Measurements from ENCODE around the gene NALCN. TPM values are rescaled to one million over a fixed set of nuclear protein-coding genes. Genes with fewer than 3 reads are reported as not detected.

The NALCN gene
- total and polyA plus RNA-seq, 2 experiments from 2014 or later: 0.50 to 0.87 TPM

DNA sequence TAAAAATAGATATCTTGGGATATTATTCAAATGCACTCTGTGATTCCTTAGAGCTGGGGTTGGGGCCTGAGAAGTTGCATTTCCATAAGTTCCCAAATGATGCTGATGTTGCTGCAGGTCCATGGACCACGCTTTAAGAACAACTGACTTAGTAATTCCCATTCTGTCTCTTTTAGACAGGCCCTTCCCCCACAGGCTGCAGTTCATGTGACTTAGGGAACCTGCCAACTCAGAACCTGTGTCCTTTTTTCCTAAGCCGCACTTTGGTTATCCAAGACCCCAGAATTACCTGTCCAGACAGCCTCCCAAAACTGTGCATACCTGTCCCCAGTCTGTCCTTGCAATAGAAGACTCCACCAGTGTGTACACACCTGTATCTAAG lies 34.4 kb upstream of the NALCN start:
- no peaks in the 10 kb centered on the region for H3K9me3 Mint-ChIP-seq
- DNase-seq (ENCODE audit: low spot score) (no peak), ATAC-seq (no peak)

More for the DNA sequence above, 34.4 kb upstream of the NALCN start:
- Histone ChIP-seq H3F3A (replicated peaks; ENCODE audit: low read depth) (no peaks in the 10 kb centered on the region), H3K27ac (ENCODE audit: low read depth) (no peak overlapping the region), H3K4me1 (ENCODE audit: insufficient read depth) (peaks cover 15% of the 10 kb centered on the region), H2AFZ (no peak overlapping the region), H4K20me1 (replicated peaks; ENCODE audit: insufficient read depth) (no peaks in the 10 kb centered on the region), H3K36me3 (ENCODE audit: insufficient read depth) (no peaks in the 10 kb centered on the region), H3K9me2 (ENCODE audit: insufficient read depth) (no peaks in the 10 kb centered on the region), H3K4me2 (no peak overlapping the region), H3K27me3 (ENCODE audit: insufficient read depth) (no peaks in the 10 kb centered on the region), H3K79me2 (replicated peaks; ENCODE audit: insufficient read depth) (no peaks in the 10 kb centered on the region), H3K4me3 (no peak overlapping the region)
- no peaks in the 10 kb centered on the region for H3K36me3 Mint-ChIP-seq (ENCODE audit: low read depth)
- H3K27ac Mint-ChIP-seq: no peak overlapping the region; the same call in 1 of the 2 replicates
- H3K27me3 Mint-ChIP-seq (ENCODE audit: insufficient read depth, low read depth, poor library complexity): peaks cover 3% of the 10 kb centered on the region
- H3K4me1 Mint-ChIP-seq: peaks cover 20% of the 10 kb centered on the region
- no peak for TF ChIP-seq NANOG (IDR thresholded peaks at IDR 0.05; ENCODE audit: borderline replicate concordance)
- no peak for TF ChIP-seq EZH2 (IDR thresholded peaks at IDR 0.05; ENCODE audit: low read depth, unreplicated experiment)
- TF ChIP-seq, protein P1, sequence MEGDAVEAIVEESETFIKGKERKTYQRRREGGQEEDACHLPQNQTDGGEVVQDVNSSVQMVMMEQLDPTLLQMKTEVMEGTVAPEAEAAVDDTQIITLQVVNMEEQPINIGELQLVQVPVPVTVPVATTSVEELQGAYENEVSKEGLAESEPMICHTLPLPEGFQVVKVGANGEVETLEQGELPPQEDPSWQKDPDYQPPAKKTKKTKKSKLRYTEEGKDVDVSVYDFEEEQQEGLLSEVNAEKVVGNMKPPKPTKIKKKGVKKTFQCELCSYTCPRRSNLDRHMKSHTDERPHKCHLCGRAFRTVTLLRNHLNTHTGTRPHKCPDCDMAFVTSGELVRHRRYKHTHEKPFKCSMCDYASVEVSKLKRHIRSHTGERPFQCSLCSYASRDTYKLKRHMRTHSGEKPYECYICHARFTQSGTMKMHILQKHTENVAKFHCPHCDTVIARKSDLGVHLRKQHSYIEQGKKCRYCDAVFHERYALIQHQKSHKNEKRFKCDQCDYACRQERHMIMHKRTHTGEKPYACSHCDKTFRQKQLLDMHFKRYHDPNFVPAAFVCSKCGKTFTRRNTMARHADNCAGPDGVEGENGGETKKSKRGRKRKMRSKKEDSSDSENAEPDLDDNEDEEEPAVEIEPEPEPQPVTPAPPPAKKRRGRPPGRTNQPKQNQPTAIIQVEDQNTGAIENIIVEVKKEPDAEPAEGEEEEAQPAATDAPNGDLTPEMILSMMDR (conservative IDR thresholded peaks at IDR 0.05; ENCODE audit: low read depth in 2 of 2): no peak
- no peak for TF ChIP-seq CREB1 (CRISPR knock-in tag; IDR thresholded peaks at IDR 0.05; ENCODE audit: low read depth)
- TF ChIP-seq, protein P2, sequence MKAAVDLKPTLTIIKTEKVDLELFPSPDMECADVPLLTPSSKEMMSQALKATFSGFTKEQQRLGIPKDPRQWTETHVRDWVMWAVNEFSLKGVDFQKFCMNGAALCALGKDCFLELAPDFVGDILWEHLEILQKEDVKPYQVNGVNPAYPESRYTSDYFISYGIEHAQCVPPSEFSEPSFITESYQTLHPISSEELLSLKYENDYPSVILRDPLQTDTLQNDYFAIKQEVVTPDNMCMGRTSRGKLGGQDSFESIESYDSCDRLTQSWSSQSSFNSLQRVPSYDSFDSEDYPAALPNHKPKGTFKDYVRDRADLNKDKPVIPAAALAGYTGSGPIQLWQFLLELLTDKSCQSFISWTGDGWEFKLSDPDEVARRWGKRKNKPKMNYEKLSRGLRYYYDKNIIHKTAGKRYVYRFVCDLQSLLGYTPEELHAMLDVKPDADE (IDR thresholded peaks at IDR 0.05): no peak
- TF ChIP-seq ZNF114 (CRISPR knock-in tag; IDR thresholded peaks at IDR 0.05): no peak
- TF ChIP-seq JUNB (IDR thresholded peaks at IDR 0.05; ENCODE audit: unreplicated experiment): no peak
- no peak for TF ChIP-seq POLR2AphosphoS5 (IDR thresholded peaks at IDR 0.05; ENCODE audit: low read depth)
- TF ChIP-seq STAT1 (IDR thresholded peaks at IDR 0.05; ENCODE audit: unreplicated experiment): no peak
- TF ChIP-seq EZH2phosphoT487 (IDR thresholded peaks at IDR 0.05; ENCODE audit: unreplicated experiment): no peak
- TF ChIP-seq, protein P3, sequence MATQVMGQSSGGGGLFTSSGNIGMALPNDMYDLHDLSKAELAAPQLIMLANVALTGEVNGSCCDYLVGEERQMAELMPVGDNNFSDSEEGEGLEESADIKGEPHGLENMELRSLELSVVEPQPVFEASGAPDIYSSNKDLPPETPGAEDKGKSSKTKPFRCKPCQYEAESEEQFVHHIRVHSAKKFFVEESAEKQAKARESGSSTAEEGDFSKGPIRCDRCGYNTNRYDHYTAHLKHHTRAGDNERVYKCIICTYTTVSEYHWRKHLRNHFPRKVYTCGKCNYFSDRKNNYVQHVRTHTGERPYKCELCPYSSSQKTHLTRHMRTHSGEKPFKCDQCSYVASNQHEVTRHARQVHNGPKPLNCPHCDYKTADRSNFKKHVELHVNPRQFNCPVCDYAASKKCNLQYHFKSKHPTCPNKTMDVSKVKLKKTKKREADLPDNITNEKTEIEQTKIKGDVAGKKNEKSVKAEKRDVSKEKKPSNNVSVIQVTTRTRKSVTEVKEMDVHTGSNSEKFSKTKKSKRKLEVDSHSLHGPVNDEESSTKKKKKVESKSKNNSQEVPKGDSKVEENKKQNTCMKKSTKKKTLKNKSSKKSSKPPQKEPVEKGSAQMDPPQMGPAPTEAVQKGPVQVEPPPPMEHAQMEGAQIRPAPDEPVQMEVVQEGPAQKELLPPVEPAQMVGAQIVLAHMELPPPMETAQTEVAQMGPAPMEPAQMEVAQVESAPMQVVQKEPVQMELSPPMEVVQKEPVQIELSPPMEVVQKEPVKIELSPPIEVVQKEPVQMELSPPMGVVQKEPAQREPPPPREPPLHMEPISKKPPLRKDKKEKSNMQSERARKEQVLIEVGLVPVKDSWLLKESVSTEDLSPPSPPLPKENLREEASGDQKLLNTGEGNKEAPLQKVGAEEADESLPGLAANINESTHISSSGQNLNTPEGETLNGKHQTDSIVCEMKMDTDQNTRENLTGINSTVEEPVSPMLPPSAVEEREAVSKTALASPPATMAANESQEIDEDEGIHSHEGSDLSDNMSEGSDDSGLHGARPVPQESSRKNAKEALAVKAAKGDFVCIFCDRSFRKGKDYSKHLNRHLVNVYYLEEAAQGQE (IDR thresholded peaks at IDR 0.05; ENCODE audit: unreplicated experiment): no peak
- TF ChIP-seq ZNF331 (CRISPR knock-in tag; IDR thresholded peaks at IDR 0.05; ENCODE audit: low read depth): no peak
- TF ChIP-seq, protein P4, sequence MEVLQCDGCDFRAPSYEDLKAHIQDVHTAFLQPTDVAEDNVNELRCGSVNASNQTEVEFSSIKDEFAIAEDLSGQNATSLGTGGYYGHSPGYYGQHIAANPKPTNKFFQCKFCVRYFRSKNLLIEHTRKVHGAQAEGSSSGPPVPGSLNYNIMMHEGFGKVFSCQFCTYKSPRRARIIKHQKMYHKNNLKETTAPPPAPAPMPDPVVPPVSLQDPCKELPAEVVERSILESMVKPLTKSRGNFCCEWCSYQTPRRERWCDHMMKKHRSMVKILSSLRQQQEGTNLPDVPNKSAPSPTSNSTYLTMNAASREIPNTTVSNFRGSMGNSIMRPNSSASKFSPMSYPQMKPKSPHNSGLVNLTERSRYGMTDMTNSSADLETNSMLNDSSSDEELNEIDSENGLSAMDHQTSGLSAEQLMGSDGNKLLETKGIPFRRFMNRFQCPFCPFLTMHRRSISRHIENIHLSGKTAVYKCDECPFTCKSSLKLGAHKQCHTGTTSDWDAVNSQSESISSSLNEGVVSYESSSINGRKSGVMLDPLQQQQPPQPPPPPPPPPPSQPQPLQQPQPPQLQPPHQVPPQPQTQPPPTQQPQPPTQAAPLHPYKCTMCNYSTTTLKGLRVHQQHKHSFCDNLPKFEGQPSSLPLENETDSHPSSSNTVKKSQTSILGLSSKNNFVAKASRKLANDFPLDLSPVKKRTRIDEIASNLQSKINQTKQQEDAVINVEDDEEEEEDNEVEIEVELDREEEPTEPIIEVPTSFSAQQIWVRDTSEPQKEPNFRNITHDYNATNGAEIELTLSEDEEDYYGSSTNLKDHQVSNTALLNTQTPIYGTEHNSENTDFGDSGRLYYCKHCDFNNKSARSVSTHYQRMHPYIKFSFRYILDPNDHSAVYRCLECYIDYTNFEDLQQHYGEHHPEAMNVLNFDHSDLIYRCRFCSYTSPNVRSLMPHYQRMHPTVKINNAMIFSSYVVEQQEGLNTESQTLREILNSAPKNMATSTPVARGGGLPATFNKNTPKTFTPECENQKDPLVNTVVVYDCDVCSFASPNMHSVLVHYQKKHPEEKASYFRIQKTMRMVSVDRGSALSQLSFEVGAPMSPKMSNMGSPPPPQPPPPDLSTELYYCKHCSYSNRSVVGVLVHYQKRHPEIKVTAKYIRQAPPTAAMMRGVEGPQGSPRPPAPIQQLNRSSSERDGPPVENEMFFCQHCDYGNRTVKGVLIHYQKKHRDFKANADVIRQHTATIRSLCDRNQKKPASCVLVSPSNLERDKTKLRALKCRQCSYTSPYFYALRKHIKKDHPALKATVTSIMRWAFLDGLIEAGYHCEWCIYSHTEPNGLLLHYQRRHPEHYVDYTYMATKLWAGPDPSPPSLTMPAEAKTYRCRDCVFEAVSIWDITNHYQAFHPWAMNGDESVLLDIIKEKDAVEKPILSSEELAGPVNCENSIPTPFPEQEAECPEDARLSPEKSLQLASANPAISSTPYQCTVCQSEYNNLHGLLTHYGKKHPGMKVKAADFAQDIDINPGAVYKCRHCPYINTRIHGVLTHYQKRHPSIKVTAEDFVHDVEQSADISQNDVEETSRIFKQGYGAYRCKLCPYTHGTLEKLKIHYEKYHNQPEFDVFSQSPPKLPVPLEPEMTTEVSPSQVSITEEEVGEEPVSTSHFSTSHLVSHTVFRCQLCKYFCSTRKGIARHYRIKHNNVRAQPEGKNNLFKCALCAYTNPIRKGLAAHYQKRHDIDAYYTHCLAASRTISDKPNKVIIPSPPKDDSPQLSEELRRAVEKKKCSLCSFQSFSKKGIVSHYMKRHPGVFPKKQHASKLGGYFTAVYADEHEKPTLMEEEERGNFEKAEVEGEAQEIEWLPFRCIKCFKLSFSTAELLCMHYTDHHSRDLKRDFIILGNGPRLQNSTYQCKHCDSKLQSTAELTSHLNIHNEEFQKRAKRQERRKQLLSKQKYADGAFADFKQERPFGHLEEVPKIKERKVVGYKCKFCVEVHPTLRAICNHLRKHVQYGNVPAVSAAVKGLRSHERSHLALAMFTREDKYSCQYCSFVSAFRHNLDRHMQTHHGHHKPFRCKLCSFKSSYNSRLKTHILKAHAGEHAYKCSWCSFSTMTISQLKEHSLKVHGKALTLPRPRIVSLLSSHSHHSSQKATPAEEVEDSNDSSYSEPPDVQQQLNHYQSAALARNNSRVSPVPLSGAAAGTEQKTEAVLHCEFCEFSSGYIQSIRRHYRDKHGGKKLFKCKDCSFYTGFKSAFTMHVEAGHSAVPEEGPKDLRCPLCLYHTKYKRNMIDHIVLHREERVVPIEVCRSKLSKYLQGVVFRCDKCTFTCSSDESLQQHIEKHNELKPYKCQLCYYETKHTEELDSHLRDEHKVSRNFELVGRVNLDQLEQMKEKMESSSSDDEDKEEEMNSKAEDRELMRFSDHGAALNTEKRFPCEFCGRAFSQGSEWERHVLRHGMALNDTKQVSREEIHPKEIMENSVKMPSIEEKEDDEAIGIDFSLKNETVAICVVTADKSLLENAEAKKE (CRISPR knock-in tag; IDR thresholded peaks at IDR 0.05): no peak
- H3K4me3 Mint-ChIP-seq: no peak overlapping the region
